ENCODE data around the gene TPX2. TPM values are rescaled to one million over a fixed set of nuclear protein-coding genes. Genes with fewer than 3 reads are reported as not detected.

TPX2 gene
- total RNA-seq, 1 donor from 2014 or later: 32.6 TPM

DNA sequence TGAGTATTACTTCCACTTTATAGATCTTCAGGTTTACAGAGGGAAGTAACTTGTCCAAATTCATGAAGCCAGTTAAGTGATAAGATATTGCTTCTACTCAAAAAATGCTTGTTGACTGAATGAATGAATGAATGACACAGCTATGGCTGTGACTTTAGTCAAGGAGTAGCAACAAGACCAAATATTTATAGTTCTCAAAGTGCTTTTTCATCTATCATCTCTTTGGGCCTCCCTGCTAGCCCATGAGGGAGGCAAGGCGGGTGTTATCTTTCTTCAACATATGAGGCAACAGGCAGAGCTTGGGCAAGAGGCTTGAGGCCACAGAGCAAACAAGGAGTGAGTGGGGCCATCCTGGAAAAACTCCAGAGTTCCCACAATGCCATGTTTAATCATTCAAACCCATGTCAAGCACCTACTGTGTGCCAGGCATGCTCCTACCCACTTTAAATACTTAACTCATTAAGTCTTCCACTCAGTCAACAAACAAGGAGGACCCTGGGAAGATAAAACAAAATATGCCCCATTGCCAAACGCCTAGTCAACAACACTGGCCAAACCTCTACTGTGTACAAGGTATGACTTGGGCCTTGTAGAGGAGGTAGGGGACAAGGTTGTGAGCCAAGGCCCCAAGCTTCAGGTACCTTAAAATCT is 32.4 kb upstream of the TPX2 start:
- no peak for ATAC-seq

DNA sequence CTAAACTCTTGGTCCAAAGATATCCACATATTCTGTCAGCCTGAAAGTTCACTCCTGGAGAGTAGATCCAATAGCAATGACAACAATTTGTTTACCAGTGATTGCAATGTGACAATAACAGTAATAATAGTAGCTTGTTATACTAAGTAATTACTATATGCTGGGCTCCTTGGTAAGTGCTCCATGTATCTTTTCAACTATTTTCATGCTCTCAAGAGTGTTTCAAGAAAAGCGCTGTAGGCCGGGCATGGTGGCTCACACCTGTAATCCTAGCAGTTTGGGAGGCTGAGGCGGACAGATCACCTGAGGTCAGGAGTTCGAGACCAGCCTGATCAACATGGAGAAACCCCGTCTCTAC is 31.9 kb upstream of the TPX2 start:
- ATAC-seq: no peak

DNA sequence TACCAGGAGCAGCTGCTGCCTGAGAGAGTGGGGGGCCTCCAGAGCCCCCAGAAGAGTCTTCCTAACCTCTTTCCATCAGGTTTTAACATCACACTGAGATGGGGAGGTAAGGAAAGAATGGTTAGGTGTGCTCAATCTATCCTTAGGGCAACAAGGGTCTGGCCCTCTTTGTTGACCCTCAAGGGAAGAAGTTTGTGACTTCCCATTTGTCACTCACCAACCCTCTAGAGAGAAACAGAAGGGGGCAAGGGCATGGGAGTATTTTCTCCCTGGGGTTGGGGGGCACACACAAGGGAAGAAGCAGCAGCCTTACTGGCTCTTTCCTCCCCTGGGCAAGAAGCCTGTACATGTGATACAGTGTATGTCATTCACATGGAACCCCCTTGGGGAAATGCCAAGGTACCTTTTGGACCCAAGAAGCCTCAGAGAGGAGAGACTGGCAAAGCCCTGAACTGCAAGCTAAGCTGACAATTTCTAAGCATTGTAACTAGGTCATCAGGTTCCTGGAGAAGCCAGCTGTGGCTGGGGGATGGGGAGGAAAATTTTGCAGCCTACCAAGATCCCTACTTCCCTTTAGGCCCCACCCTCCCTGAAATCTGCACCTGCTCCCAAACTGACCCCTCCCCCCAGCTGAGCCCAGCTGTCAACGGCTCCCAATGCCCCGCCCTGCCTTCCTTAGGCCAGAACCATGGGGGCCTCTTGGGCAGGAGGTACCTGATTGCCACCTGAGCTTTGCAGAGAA is 30.9 kb upstream of the TPX2 start:
- ATAC-seq: no peak

DNA sequence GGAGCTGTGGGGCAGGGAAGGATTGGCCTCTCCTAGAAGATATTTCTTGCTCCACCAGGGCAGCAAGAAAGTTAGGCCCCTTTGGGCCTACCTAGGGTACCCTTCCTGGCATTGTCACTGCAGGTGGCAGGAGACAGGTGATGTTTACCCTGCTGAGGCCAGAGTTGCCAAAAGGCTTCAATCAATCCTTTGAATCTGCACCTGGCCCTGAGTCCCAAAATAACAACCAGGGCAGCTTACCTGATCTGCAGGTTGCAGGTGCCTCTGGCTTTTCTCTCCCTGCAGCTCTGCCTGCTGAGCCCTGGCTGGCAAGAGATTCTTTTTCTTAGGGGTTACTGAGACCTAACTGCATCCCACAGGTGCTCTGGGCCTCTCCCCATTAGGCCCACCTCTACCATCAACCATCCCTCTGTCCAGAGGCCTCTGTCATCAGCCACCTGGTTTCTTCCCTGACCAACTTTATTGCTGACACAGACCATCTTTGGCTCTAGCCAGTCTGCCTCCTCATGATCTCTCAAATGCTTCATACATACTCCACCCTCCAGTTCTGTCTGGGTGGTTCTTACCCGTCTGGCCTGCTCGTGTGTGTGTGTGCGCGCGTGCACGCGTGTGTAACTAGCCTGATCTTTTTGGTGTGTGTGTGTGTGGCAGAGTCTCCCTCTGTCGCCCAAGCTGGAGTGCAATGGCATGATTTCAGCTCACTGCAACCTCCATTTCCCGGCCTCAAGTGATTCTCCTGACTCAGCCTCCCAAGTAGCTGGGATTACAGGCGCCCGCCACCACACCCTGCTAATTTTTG is 30.2 kb upstream of the TPX2 start:
- no peak for ATAC-seq

DNA sequence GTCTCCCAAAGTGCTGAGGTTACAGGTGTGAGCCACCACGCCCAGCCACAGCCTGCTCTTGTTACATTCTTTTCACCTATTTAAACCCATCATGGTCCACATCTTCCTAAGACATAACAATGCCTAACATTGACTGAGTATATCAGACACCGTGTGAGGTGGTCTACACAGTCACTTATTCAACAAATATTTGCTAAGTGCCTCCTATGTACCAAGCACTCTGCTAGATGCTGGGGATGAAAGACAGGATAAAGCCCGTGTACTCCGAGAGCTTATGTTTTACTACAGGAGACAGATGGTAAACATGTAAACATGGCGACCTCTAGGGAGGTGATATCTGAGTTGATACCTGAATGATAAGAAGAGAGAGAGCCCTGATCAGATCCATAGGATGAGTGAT is 29.2 kb upstream of the TPX2 start:
- no peak for ATAC-seq

DNA sequence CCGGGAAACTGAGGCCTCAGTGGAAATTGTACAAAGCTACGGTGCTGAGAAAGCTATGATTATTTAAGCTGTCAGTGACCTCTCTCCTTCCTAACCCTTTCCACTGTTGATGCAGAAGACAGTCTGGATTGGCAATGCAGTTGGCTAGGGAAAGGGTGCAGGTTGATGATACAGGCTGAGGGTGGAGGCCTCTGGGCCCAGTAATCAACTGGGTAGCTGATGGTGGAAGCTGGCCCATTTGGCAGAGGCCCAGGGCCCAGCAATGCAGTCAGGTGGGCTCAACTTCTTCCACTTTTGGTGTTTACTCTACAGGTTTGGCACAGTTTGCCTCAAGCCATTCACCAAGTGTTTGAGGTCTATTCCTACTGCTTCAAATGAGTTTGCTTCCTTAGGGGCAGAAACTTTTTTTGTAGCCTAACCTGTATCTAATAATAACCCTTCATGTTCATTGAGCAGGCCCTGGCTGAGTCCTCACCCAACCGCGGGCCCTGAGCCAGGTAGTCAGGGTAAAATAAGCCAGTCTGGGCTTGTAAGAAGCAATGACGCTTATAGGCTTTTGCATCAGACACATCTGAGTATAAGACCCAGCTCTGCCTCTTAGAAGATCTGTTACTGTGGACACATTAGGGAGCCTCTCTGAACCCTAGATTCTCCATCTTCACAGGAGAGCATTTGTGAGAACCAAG is 28.5 kb upstream of the TPX2 start:
- peak; percentile 84 for ATAC-seq

DNA sequence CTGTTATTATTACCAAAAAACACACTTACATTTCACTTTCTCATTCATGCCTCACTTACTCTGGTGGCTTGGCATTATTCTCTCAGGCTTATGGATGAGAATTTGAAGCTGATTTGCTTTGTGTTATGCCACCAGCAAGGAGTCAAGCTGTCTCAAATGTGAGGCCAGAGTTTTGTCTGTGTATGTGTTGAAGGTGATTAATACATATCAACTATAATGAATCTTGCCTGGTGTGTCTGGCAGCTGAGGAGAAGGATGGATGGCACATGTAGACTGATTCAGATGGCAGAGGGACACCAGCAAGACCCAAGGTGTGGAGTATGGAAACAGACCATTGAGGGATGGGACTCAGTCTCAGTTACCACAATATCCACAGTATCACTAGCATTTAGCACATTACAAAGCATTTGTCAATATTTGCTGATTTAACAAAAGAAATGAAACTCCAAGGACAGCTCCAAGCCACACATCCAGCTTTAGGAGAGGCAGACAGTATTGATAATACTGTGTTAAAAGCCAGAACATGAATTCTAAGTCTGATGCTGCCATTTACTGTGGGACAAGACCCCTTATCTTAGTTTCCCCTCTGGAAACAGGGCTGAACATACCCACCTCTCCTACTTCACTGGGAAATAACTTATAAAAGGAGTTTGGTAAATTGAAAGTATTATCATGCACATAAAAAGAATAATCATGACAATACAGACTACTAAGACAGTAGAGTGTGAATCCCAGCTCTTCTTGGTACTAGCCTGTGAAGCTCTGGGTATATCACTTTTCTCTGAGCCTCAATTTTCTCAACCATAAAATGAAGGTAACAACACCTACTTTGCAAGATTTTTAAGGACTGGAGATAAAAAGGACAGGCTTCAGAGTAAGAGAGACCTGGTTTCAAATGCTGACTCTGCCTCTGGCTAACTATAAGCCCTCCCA is 27.6 kb upstream of the TPX2 start:
- no peak for ATAC-seq

DNA sequence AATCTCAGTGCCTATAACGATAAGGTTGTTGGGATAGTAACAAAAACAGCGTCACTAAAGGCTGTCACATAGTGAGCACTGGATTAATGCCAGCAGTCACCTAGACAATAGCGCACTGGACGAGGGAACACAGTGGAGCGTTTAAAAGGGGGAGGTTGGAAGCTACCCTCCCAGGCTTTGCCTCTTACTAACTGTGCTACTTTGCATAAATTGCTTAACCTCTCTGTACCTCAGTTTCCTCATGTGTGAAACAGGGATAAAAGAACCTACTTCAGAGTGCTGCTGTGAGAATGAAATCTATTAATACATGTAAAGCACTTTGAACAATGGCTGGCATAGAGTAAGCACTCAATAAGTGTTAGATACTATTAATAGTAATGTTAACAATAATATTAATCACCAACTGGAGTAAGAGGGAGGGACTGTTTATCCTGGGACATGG is 27.0 kb upstream of the TPX2 start:
- ATAC-seq: peak; percentile 36

DNA sequence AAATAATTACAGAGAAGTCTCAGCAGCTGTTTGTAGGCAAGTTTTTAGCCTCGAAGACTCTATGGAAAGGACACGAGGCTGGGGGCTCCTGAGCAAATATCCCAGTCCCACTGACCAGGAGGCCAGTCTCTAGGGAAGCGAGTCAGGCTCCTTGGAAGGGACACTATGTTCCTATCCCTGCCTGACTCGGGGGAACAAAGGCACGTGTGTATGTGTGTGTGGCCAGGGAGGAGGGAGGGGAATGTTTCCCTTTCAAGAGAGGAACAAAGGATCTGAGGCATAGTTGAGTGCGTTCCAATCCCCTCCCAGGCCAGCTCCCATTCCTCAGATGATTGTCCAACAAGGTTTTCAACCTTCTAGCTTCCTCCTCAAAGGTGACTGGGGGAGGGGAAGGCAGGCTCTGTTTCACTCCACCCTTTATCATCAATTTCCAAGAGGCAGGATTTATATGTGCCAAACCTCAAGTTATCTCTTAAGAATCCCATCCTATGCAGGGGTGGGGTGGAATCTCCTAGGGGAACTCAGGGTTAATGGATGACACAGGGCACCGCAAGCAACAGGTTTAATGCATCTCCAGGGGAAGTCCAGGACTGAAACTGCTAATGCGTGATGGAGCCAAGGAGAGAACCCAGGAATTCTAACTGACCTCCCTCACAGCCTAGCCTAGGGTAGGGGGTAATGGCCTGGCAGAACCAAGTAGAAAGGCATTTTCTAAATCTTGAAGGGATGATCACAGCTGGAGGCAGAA is 26.4 kb upstream of the TPX2 start:
- peak; percentile 76 for ATAC-seq

DNA sequence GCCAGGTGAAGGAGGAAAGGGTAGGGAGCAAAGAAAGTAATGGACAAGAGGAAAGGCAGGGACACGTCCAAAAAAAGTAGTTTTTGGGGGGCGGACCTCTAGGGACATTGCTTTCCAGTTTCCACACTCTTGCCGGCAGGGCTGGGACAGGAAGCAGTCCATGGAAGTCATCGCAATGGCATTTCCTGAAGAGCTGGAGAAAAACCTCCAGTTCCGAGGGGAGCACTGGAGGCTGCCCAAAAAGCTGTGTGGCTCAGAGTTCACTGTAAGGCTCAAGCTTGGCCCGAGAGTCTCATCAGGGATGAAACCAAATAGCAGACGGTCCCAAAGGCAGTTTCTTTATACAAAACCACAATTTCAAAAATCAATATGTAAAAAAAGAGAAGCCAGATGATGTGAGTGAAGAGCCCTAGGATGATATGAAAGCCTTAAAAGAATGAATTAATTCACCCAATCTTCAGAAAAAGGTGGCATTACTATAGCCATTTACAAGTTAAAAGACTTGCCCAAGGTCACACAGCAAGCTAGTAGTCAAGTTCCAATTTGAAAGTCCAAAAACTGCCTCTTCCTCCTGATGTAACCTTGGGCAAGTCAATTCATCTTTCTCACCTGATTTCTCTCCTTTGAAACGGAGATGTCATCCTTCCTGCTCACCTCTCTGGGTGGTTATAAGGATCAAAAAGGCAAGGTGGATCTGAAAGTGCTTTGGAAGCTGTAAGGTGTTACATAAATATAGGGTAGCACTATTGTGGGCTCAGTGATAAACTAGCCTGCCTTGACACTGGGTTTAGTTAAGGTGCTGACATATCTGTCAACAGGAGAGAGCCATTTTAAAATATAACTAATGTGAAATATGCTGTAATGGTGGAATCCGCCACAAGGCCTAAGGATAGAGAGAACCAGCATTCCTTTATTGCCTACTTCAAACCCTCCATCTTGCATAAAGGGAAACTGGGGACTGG is 25.5 kb upstream of the TPX2 start:
- ATAC-seq: peak; percentile 22

DNA sequence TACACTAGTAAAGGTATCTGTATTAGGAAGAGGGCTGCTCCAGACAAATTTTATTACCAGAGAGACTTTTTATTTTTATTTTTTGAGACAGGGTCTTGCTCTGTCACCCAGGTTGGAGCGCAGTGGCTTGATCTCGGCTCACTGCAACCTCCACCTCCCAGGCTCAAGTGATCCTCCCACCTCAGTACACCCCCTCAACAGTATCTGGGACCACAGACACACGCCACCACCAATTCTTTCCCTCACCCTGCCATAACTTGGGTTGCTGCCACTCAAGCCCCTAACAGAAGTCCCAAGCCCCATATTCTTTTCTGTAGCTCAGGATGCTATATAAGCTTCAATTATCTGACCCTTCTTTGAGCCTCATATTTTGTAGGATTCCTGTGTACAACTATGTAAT is 23.3 kb upstream of the TPX2 start:
- no peak for ATAC-seq

DNA sequence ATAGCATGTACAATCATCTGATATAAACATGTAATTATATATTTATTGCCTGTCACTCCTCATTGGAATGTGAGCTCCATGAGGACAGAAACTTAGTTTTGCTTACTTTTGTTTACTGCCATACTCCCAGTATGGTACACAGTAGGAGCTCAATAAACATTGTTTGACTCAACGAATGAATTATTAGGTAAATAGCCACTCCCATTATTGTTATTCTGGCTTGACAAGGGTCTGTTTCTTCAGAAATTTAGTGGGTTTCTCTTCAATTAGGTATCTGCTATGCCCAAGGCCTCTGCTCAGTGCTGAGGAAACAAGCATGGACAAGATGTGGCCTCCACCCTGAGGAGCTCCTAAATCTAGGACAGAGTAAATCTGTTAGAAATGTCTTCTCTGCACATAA is 22.7 kb upstream of the TPX2 start:
- no peak for ATAC-seq

DNA sequence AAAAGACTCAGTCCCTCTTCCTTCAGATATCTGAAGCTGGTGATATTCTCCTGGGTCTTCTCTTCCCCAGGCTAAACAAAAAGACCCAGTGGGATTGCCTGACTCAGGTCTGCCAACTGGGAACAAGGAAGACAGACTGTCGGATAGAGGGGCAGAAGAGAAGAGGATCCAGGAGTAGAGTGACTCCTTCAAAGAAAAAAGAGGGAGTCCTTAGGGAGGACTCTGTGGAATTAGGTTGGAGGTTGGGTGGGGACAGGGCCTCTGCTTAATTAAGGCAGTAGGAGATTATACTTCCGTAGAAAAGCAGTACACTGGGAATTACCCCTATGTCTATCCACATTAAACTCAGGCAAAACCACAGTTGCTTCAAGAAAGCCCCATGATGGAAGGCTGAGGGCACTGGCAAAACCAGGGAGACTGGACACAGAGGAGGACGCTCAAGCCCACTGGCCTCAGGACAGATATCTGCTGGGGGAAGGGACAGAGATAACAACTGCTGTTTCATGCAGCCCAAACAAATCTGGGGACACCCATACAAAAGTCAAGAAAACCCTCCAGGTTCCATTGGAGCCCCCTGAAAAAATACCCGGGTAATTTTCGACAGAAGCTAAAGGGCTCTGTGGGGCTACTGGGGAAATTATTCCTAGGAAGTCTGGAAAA is 22.1 kb upstream of the TPX2 start:
- no peak for ATAC-seq

DNA sequence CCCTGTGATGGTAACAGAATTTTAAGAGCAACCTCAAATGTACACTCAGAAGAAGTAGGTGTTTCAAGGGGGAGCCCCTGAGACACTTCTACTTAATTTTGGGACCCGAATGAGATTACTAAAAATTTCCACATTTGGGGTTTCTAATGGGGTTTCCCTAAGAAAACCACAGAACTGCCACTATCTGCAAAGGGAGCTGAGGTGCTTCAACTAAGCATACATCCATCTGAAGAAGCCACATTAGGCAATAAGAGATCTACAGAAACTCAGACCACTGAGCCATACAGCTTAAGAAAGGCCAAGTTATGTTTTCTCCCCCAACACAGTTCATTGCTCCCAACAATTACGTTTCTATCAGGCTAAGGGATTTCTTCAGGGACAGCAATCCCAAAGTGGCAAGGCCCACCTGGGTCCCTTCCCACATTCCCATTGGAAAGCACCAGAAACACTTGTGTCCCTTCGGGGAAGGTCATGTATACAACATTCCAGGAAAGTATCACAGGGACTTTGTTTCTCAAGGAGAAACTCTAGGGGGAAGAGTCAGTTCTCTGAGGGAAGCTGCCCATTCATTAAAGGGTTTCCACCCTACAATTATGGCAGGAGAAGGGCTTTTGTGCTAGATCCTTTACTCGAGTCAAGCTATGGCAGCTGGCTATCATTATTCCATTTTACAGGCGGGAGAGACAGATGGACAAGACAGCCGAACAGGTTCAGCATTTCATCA is 21.4 kb upstream of the TPX2 start:
- no peak for ATAC-seq

DNA sequence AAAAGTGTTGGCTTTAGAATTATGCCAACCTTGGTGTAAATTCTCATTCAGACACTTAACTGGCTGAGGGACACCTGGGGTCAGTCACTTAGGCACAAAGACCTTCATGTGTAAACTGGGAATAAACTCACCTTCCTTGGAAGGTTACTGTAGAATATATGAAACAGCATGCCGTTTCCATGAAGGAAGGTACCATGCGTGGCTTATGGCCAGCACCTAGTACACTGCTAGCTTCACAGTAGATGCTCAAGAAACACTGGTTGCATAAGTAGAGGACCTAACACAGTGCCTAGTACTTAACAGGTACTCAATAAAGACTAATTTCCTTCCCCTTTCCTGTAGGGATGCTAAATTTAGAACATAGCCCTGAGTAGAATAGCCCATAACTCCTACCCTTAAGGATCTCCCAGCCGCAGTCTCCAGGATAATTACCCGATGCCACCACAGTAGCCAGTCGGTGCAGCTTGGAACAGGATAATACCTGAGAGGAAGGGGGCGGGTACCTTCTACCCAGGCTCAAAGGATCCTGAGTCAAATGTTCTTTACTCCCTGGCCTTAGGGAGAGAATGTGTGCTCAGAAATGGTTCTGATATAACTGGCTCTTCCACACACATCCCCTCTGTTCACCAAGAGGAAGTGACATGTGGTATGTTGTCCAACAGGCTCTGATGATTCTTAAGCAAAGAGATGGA is 20.0 kb upstream of the TPX2 start:
- peak; percentile 79 for ATAC-seq

DNA sequence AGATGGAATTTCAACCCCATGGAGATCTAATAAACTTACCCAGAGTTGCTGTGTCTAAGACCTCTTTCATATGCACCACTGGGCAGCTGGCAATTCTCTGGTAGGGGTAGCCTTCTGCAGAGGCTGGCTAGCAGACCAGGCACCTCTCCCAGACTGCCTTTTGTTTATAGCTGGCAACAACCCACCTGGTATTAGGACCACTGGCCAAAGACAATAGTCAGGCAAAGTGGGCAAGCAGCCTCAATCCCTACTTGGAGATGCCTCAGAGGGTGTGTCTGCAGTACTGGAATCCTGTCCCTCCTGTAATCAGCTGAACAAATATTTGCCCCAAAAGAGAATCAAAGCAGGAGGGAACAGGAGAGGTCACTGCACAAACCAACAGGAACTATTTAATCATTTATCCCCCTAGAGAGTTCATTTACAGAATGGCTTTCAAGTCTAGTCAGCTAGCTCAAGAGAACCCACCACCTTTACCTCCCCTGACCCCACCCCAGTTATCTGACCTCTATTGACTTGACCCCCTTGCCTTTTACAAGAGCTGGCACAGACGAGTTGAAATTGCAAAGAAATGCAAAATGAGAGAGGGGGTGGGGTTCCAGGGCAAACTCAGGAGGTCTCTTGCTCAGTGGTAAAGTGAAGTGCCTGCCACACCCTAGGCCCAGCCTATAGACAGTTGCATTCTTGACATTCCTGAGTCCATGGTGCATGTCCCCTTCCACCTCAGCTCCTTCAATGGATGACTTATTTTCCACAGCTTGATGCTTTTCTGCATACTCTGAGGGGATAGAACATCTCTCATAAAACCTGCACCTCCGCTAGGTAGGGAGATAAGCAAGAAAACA is 19.2 kb upstream of the TPX2 start:
- no peak for ATAC-seq
